ENCODE measurements around the gene CBX7.

The CBX7 gene

DNA sequence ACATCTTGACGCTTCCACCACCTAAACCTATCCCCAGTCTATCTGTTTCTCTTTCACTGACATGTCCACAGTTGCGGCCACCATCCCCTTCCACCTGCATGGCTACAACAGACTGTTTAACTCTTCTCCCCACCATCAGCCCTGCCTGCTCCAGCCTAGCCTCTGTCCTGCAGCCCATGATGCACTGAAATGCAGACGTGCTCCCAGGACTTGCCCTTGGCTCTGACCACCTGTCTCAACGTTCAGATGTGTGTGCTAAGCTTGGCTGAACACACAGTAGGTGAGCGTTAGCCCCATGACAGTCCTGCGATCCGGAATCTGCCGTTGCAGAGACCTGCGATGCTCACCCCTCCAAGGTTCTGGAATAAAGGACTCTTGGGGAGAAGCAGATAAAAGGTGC lies 22.7 kb downstream of the CBX7 start:
- TF ChIP-seq, protein P1, sequence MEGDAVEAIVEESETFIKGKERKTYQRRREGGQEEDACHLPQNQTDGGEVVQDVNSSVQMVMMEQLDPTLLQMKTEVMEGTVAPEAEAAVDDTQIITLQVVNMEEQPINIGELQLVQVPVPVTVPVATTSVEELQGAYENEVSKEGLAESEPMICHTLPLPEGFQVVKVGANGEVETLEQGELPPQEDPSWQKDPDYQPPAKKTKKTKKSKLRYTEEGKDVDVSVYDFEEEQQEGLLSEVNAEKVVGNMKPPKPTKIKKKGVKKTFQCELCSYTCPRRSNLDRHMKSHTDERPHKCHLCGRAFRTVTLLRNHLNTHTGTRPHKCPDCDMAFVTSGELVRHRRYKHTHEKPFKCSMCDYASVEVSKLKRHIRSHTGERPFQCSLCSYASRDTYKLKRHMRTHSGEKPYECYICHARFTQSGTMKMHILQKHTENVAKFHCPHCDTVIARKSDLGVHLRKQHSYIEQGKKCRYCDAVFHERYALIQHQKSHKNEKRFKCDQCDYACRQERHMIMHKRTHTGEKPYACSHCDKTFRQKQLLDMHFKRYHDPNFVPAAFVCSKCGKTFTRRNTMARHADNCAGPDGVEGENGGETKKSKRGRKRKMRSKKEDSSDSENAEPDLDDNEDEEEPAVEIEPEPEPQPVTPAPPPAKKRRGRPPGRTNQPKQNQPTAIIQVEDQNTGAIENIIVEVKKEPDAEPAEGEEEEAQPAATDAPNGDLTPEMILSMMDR (IDR thresholded peaks at IDR 0.05; ENCODE audit: low read depth, low read length): no peak
- H3K4me3 ChIP-seq (ENCODE audit: low read depth, low read length): no peak overlapping the region

DNA sequence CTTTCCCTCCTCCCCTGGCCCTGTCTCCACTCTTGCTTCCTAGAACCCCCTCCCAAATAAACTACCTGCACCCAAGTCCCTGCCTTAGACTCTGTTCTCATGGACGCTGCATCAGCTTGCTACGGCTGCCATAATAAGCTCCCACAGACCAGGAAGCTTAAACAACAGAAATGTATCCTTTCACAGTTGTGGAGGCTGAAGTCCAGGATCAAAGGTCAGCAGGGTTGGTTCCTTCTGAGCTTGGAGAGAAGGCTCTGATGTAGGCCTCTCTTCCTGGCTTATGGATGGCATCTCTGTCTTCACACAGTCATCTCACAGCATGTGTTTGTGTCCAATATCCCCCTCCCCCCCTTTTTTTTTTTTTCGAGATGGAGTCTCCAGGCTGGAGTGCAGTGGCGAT lies 23.4 kb downstream of the CBX7 start:
- TF ChIP-seq, protein P1 (IDR thresholded peaks at IDR 0.05; ENCODE audit: low read depth, low read length): no peak

DNA sequence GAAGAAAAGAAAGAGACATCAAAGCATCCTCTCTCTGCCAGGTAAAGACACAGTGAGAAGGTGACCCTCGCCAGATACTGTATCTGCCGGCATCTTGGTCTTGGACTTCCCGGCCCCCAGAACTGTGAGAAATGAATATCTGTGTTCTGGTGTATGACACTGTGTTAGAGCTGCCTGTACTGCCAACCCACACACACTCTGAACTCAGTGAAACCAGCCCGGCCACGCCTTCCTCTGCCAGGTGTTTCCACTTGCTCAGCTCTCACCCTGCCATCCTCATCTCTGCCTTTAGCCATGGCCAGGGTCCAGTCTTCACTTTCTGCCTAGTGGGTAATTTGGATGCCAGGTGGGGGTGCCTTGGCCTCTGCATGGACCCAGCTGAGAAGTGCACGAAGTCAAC lies 24.0 kb downstream of the CBX7 start:
- TF ChIP-seq, protein P1 (IDR thresholded peaks at IDR 0.05; ENCODE audit: low read depth, low read length): no peak
- H3K4me3 ChIP-seq (ENCODE audit: low read depth, low read length): no peak overlapping the region

More for the DNA sequence above, 23.4 kb downstream of the CBX7 start:
- H3K4me3 ChIP-seq (ENCODE audit: low read depth, low read length): no peak overlapping the region

DNA sequence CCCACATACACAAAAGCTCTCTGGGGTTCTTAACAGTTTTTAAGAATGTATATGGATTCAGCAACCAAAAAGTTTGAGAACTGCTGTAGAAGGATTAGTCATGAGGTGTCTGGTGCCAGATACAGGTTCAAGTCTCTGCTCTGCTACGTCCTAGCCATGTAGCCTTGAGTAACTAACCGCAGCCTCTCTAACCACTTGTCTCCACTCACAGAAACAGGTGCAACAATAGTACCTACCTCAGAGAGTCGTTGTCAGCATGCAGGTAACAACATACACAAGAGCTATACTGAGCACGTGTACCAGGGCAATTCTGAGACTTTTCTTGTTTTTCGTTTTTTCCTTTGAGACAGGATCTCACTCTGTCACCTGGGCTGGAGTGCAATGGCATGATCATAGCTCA lies 26.9 kb downstream of the CBX7 start:
- TF ChIP-seq, protein P1 (IDR thresholded peaks at IDR 0.05; ENCODE audit: low read depth, low read length): no peak

DNA sequence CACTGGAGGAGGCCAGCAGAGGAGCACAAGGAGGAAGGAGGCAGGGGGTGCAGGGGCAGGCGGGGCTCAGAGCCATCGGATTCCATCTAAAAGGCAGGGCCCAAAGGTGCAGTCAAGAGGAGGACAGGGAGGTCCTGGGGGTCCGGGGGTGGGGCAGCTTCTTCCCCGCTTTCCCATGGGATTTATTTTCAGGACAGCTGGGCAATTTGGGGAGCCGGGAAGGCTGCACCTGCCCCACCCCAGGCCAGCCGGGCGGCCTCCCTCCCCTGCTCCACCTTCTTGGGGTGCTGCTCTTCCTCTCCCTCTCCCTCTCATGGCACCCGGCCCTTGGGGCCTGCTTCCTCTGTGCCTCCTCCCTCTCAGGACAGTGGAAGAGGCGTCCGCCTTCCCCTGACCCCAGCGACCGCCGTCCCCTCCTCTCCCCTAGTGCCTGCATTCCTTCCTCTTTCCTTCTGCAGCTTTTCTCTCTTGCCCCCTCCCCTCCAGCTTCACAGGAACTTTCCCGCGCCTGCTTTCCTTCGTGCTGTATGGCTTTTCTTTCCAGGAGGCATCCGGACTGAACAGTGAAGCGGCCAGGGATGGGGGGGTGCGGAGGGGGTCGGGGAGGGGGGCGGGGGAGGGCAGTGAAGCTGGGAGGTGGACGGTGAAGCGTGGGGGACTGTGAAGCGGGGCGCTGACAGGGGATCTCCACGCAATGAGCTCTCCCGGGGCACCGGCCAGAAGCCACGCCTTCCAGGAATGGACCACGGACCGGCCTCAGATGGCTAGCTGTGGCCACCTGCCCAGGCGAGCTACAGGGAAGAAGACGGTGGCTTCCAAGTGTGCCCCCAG lies 28.5 kb downstream of the CBX7 start:
- H3K4me3 ChIP-seq (ENCODE audit: low read depth, low read length): no peak overlapping the region
- TF ChIP-seq, protein P1 (IDR thresholded peaks at IDR 0.05; ENCODE audit: low read depth, low read length): no peak

More for the DNA sequence above, 26.9 kb downstream of the CBX7 start:
- H3K4me3 ChIP-seq (ENCODE audit: low read depth, low read length): no peak overlapping the region

DNA sequence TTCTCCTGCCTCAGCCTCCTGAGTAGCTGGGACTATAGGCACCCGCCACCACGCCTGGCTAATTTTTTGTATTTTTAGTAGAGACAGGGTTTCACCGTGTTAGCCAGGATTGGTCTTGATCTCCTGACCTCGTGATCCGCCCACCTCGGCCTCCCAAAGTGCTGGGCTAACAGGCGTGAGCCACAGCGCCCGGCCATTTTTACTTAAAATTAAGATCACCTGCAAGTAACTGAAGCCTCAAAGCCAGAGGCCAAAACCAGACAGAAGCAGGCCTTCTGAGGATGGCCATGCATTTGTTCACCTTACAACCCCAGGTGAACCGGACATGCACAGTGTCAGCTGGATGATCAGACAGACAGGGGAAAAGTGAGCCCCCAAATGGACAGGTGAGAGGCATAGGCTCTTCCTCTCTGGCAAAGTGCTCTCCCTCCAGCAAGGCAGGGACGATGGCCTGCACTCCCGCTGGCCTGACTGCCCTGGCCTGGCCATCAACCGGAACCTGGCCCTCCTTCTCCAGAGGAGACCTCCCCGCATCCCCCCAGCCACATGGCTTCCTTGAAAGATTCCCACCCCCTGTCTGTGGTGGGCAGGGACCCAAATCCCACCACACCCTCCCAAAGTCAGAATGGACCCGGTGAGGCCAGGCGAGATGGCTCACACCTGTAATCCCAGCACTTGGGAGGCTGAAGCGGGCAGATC lies 29.6 kb downstream of the CBX7 start:
- no peak overlapping the region for H3K4me3 ChIP-seq (ENCODE audit: low read depth, low read length)
- TF ChIP-seq, protein P1 (IDR thresholded peaks at IDR 0.05; ENCODE audit: low read depth, low read length): no peak

DNA sequence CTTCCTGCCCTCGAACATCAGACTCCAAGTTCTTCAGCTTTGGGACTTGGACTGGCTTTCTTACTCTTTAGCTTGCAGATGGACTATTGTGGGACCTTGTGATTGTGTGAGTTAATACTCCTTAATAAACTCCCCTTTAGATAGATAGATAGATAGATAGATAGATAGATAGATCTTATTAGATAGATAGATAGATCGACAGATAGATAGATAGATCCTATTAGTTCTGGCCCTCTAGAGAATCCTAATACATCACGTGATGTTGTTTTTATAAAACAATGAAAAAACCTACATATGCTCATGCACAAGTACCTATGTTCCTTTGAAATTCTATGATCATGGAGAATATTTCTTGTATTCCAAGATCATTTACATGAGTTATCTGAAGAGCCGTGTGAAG lies 31.5 kb downstream of the CBX7 start:
- no peak overlapping the region for H3K4me3 ChIP-seq (ENCODE audit: low read depth, low read length)
- TF ChIP-seq, protein P1 (IDR thresholded peaks at IDR 0.05; ENCODE audit: low read depth, low read length): no peak

All from WI38 (cell line).